Body of pancreas (tissue), 4 donors: ENCODE results near the gene SLC15A2. TPM values are rescaled to one million over a fixed set of nuclear protein-coding genes. Genes with fewer than 3 reads are reported as not detected.

Experiments
- ATAC-seq: fragments of 150-250 bp; one replicate; pipeline ENCODE4 v1.9.1; 2016
- DNase-seq, 4 donors: peaks; one replicate each; pipeline ENCODE4 v3.0.0-alpha.2; 2019
- H3K27ac ChIP-seq, 4 donors: fragments of 200-600 bp; sonication (generic); 1 replicate in 3 of 4; 2 replicates in 1 of 4; pipeline versions ENCODE4 v1.5.1 to v1.6.1; 2016 to 2019; ENCODE audit warnings: mild to moderate bottlenecking in 1 of 4, mixed read lengths in 1 of 4, moderate library complexity in 1 of 4
- H3K27me3 ChIP-seq, 2 donors: fragments of 200-600 bp; sonication (generic); one replicate each; pipeline ENCODE4 v1.6.0; 2016; ENCODE audit warnings: mild to moderate bottlenecking in 1 of 2
- H3K36me3 ChIP-seq, 2 donors: fragments of 200-600 bp; sonication (generic); replicated peaks in 1 of 2; 2 replicates each; pipeline ENCODE4 v1.5.1; 2016; ENCODE audit warnings: low read depth in 2 of 2; ENCODE audit not compliant: insufficient read depth in 1 of 2
- H3K4me1 ChIP-seq: fragments of 200-600 bp; sonication (generic); one replicate; pipeline ENCODE4 v1.6.0; 2016
- H3K4me3 ChIP-seq, 2 donors: fragments of 200-600 bp; sonication (generic); 1 replicate in 1 of 2; 2 replicates in 1 of 2; pipeline ENCODE4 v1.5.1; 2016 to 2019
- H3K9me3 ChIP-seq, 3 donors: fragments of 200-600 bp; sonication (generic); 1 replicate in 2 of 3; 2 replicates in 1 of 3; pipeline ENCODE4 v1.5.1; 2016
- POLR2A ChIP-seq, 3 donors: fragments of 450-650 bp; IDR thresholded peaks; one replicate each; pipeline ENCODE4 v1.6.1; 2016; ENCODE audit warnings: antibody characterized with exemption in 3 of 3, mild to moderate bottlenecking in 2 of 3
- WGBS, 2 donors: methylation state at CpG; one replicate each; pipeline ENCODE4 v1.1.5; 2017; 5-methylcytosine and 5-hydroxymethylcytosine counted together
- intact Hi-C: fragments of 100-400 bp; cut with DNase I; formaldehyde crosslinking; loops from one replicate; pipeline ENCODE4 v1.15.1; 2023
- total RNA-seq, 2 donors: library from RNA; depleted of rRNA; stranded (reverse); fragments of >200 nt; gene quantifications; one replicate each; pipeline ENCODE4 v1.1.0, GENCODE V29; 2016
- TF ChIP-seq, protein P1 (sequence below), 7 experiments: fragments of 450-650 bp in 4 of 7; fragments of 200-600 bp in 3 of 7; sonication (generic) in 3 of 7; IDR thresholded peaks; one replicate each; pipeline ENCODE4 v1.5.1; 2016 to 2019; ENCODE audit warnings: antibody characterized with exemption in 7 of 7

Gene SLC15A2
- total RNA-seq, 2 donors from 2014 or later = 2.3 TPM

DNA sequence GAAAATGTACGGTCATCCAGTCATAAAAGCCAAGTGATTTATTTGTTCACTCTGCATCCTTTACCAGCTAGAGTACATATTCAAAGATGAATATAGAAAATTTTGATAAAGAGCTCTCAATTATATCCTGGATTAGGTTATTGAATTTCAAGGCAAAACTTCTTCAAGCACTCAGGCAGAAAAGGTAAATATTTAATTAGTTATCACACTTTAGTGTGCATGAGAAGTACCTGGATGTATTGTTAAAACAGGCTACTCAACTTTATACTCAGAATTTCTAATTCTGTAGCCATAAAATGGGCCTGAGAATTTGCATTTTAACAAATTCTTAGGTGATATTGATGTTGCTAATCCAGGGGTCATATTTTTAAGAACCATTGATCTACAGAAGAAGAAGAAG, 82.5 kb downstream of the SLC15A2 start:
- Histone ChIP-seq H3K36me3 (no peaks in the 10 kb centered on the region), H3K4me1 (peaks cover 59% of the 10 kb centered on the region), H3K9me3 (no peaks in the 10 kb centered on the region), H3K27me3 (no peaks in the 10 kb centered on the region), H3K4me3 (no peak overlapping the region), H3K27ac (peak overlapping the region; percentile 0 to 58 (median 44))
- TF ChIP-seq, protein P1, sequence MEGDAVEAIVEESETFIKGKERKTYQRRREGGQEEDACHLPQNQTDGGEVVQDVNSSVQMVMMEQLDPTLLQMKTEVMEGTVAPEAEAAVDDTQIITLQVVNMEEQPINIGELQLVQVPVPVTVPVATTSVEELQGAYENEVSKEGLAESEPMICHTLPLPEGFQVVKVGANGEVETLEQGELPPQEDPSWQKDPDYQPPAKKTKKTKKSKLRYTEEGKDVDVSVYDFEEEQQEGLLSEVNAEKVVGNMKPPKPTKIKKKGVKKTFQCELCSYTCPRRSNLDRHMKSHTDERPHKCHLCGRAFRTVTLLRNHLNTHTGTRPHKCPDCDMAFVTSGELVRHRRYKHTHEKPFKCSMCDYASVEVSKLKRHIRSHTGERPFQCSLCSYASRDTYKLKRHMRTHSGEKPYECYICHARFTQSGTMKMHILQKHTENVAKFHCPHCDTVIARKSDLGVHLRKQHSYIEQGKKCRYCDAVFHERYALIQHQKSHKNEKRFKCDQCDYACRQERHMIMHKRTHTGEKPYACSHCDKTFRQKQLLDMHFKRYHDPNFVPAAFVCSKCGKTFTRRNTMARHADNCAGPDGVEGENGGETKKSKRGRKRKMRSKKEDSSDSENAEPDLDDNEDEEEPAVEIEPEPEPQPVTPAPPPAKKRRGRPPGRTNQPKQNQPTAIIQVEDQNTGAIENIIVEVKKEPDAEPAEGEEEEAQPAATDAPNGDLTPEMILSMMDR (IDR thresholded peaks at IDR 0.05) = no peak
- no peak for TF ChIP-seq POLR2A (IDR thresholded peaks at IDR 0.05)
- ATAC-seq (no peak), DNase-seq (no peak)
- intact Hi-C loops = no loop called here
- WGBS, 2 donors = 31 to 33% methylated on average over 1 of the region's 1 CpG

DNA sequence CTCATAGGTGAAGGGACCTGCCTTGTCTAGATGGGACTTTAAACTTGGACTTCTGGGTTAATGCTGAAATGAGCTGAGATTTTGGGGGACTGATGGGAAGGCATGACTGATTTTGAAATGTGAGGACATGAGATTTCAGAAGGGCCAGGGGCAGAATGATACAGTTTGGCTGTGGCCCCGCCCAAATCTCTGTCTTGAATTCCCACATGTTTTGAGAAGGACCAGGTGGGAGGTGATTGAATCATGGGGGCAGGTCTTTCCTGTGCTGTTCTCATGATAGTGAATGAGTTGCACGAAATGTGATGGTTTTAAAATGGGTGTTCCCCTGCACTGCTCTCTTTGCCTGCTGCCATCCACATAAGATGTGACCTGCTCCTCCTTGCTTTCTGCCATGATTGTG, 85.0 kb downstream of the SLC15A2 start:
- H3K4me1 ChIP-seq = peaks cover 48% of the 10 kb centered on the region
- no peaks in the 10 kb centered on the region for H3K9me3 ChIP-seq
- 78 to 84% methylated on average over 2 of the region's 2 CpGs for WGBS, 2 donors
- DNase-seq (no peak), ATAC-seq (no peak)
- no peak overlapping the region for H3K27ac ChIP-seq
- TF ChIP-seq, protein P1 (IDR thresholded peaks at IDR 0.05) = no peak
- TF ChIP-seq POLR2A (IDR thresholded peaks at IDR 0.05) = no peak
- H3K4me3 ChIP-seq = no peak overlapping the region
- intact Hi-C loops = no loop called here
- no peaks in the 10 kb centered on the region for H3K36me3 ChIP-seq
- H3K27me3 ChIP-seq = no peaks in the 10 kb centered on the region

DNA sequence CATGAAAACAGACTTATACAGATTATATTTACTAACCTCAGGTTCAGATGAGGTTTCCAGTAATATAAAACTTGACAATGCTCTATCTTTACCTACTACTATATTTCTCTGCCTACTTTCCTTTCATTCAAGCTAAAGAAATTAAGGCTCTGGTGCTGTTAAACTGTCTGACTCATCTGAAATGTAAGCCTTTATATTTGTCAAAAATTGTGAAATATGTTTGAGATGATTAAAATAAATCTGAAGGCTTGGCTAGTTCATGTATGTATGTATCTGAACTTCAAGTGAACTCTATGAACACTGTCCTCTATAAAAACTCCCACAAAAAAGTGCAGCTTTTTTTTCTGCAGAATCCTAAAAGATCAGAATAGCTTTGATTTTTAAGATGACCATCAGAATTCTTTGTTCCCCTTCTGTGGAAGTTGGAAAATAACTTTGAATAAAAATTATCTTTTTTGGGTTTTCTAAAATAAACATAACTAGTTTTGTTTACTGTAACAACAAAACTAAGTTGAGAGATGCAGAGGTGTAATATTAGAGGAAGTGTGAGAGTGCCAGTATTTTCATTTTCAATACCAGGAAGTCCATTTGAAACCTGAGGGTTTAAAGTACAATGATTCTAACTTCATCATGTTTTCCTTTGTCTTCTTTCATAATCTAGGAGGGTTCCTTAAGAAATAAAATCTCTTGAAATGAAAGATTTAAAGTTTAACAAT, 85.7 kb downstream of the SLC15A2 start:
- intact Hi-C loops = no loop called here
- H3K4me3 ChIP-seq = no peak overlapping the region
- ATAC-seq = peak; percentile 50
- H3K36me3 ChIP-seq = no peaks in the 10 kb centered on the region
- TF ChIP-seq, protein P1 (IDR thresholded peaks at IDR 0.05) = no peak
- TF ChIP-seq POLR2A (IDR thresholded peaks at IDR 0.05) = no peak
- peaks cover 41% of the 10 kb centered on the region for H3K4me1 ChIP-seq
- no peak for DNase-seq
- peak overlapping the region in 2 of 4 donors; percentile 32 to 66 for H3K27ac ChIP-seq
- no peaks in the 10 kb centered on the region for H3K9me3 ChIP-seq
- H3K27me3 ChIP-seq = no peaks in the 10 kb centered on the region

DNA sequence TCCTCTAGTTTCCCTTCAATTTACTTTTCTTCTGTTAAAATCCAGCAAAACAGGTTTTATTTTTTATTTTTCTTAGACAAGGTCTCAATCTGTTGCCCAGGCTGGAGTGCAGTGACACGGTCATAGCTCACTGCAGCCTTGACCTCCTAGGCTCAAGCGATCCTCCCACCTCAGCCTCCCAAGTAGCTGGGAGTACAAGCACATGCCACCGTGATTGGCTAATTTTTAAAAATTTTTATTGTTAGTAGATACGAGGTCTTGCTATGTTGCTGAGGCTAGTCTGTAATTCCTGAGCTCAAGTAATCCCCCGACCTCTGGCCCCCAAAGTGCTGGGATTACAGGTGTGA, 86.2 kb downstream of the SLC15A2 start:
- DNase-seq = no peak
- ATAC-seq = no peak
- H3K9me3 ChIP-seq = no peaks in the 10 kb centered on the region
- peaks cover 36% of the 10 kb centered on the region for H3K4me1 ChIP-seq
- no peak overlapping the region for H3K4me3 ChIP-seq
- peak overlapping the region in 2 of 4 donors; percentile 32 to 66 for H3K27ac ChIP-seq
- no peaks in the 10 kb centered on the region for H3K27me3 ChIP-seq
- 62 to 64% methylated on average over 5 of the region's 5 CpGs for WGBS, 2 donors
- no peaks in the 10 kb centered on the region for H3K36me3 ChIP-seq
- TF ChIP-seq POLR2A (IDR thresholded peaks at IDR 0.05) = no peak
- TF ChIP-seq, protein P1 (IDR thresholded peaks at IDR 0.05) = no peak
- intact Hi-C loops = no loop called here

DNA sequence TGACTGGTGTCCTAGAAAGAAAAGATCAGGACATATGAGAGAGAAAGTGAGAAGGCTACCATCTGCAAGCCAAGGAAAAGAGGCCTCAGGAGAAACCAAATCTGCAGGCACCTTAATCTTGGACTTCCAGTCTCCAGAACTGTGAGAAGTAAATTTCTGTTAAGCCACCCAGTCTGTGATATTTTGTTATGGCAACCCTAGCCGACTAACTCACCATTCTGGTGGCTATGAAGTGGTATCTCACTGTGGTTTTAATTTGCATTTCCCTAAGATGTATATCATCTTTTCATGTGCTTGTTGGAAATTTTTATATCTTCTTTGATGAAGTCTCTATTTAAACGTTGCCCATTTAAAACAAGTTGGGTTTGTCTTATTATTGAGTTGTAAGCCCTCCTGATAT, 87.3 kb downstream of the SLC15A2 start:
- no peak for ATAC-seq
- 83 to 84% methylated on average over 2 of the region's 2 CpGs for WGBS, 2 donors

More for the DNA sequence above, 87.3 kb downstream of the SLC15A2 start:
- intact Hi-C loops = no loop called here
- no peaks in the 10 kb centered on the region for H3K9me3 ChIP-seq
- TF ChIP-seq, protein P1 (IDR thresholded peaks at IDR 0.05) = no peak
- TF ChIP-seq POLR2A (IDR thresholded peaks at IDR 0.05) = no peak
- H3K27ac ChIP-seq = no peak overlapping the region
- H3K4me3 ChIP-seq = no peak overlapping the region
- H3K36me3 ChIP-seq = no peaks in the 10 kb centered on the region
- no peaks in the 10 kb centered on the region for H3K27me3 ChIP-seq
- H3K4me1 ChIP-seq = peaks cover 26% of the 10 kb centered on the region
- no peak for DNase-seq
